ENCODE measurements around the gene TSPAN9.

TSPAN9 gene

GRCh38 chr12:3177778-3178425 is 100.7 kb downstream of the TSPAN9 start:
- in situ Hi-C loops (cut with HindIII; ENCODE audit: low sequenced_read_pairs): no loop called here
- DNase-seq (ENCODE audit: low read depth): no peak
- H3K4me3 ChIP-seq (ENCODE audit: low read depth, low read length): no peak overlapping the region
- TF ChIP-seq, protein P1, sequence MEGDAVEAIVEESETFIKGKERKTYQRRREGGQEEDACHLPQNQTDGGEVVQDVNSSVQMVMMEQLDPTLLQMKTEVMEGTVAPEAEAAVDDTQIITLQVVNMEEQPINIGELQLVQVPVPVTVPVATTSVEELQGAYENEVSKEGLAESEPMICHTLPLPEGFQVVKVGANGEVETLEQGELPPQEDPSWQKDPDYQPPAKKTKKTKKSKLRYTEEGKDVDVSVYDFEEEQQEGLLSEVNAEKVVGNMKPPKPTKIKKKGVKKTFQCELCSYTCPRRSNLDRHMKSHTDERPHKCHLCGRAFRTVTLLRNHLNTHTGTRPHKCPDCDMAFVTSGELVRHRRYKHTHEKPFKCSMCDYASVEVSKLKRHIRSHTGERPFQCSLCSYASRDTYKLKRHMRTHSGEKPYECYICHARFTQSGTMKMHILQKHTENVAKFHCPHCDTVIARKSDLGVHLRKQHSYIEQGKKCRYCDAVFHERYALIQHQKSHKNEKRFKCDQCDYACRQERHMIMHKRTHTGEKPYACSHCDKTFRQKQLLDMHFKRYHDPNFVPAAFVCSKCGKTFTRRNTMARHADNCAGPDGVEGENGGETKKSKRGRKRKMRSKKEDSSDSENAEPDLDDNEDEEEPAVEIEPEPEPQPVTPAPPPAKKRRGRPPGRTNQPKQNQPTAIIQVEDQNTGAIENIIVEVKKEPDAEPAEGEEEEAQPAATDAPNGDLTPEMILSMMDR (IDR thresholded peaks at IDR 0.05; ENCODE audit: low read depth, low read length, missing control alignments): no peak

GRCh38 chr12:3178671-3179313 is 101.6 kb downstream of the TSPAN9 start:
- TF ChIP-seq, protein P1 (IDR thresholded peaks at IDR 0.05; ENCODE audit: low read depth, low read length, missing control alignments): no peak
- in situ Hi-C loops (cut with HindIII; ENCODE audit: low sequenced_read_pairs): no loop called here
- no peak for DNase-seq (ENCODE audit: low read depth)
- H3K4me3 ChIP-seq (ENCODE audit: low read depth, low read length): no peak overlapping the region

DNA sequence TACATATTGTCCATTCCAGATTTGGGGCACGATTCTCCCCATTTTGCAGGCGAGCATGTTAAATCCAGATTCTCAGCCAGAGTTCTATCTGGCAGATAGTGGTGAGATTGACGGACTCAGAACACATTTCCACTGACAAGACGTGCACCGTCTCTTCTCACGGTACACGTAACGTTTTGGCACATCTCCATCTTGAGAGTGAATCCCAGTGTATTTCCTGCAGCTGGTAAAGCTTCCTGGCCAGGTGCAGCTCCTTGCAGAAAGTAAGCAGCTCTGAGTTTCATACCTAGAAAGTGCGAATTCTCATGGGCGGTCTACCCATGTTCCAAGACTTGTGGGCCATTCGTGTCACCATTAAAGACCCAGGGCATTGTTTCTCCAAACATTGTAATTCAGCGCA is 102.6 kb downstream of the TSPAN9 start:
- in situ Hi-C loops (cut with HindIII; ENCODE audit: low sequenced_read_pairs): no loop called here
- DNase-seq (ENCODE audit: low read depth): no peak
- TF ChIP-seq, protein P1 (IDR thresholded peaks at IDR 0.05; ENCODE audit: low read depth, low read length, missing control alignments): no peak
- no peak overlapping the region for H3K4me3 ChIP-seq (ENCODE audit: low read depth, low read length)

DNA sequence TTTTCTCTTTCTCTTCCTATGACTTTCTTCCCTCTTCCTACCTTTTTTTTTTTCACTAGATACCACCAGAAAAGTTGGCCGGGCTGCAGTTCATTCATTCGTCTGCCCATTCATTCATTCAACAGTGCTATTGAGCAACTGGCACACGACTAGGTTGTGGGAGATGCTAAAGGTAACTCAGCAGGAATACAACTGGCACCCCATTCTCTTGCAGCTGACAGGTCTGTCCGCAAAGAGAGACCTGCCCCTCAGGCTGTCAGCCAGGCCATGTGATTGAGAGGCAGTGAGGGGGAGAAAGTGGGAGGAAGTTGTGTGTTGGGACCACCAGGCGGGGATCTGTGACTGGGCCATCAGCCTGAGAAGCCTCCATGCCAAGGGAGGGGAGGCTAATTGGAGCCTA is 105.2 kb downstream of the TSPAN9 start:
- DNase-seq (ENCODE audit: low read depth): no peak
- TF ChIP-seq, protein P1 (IDR thresholded peaks at IDR 0.05; ENCODE audit: low read depth, low read length, missing control alignments): no peak
- in situ Hi-C loops (cut with HindIII; ENCODE audit: low sequenced_read_pairs): no loop called here
- no peak overlapping the region for H3K4me3 ChIP-seq (ENCODE audit: low read depth, low read length)

DNA sequence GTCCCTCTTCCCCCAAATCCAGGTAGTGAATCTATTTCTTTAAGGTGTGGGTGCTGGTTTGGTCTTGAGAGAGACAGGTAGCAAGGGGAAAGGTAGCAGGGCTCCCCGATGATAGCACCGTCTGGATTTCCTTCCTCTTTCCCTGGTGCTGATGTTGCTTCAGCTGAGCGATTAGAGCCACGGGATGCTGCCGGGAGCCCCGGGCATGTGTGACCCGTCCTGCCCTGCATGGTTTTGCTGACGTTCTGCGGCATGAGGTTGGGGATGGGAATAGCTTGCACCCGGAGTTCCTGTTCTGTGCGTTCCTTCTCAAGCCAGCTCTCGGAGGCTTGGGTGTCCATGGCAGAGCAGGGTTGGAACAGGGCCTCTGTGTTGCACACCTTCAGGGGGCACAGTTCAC is 107.3 kb downstream of the TSPAN9 start:
- TF ChIP-seq, protein P1 (IDR thresholded peaks at IDR 0.05; ENCODE audit: low read depth, low read length, missing control alignments): no peak

DNA sequence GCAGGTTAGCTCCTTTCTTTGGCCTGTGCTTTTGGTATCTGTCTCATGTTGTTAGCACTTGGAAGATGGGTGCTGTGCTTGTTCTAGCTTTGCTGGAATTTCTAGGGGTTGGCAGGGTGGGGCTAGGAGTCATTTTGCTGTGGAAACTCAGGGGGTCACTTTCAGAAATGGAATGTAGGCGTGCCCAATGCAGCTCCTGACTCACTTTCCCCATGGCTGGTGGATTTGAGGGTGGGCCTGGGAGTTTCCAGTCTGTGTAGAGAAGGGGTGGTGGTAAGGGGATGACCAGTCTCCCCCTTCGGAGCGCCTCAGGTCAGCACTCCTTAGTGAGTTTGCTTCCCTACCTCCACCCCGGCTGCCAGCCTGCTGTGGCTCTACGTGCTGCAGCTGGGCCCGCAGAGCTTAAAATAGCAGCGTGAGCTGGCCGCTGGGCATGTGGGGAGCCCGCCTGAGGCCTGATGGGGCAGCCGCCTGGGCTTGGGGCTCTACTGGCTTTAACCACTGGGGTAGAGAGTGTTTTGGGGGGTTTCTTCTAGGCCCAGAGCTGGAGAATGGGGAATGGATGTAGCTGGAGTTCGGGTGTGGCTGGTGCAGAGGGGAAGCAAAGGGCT is 108.2 kb downstream of the TSPAN9 start:
- in situ Hi-C loops (cut with HindIII; ENCODE audit: low sequenced_read_pairs): no loop called here
- DNase-seq (ENCODE audit: low read depth): no peak
- H3K4me3 ChIP-seq (ENCODE audit: low read depth, low read length): no peak overlapping the region
- TF ChIP-seq, protein P1 (IDR thresholded peaks at IDR 0.05; ENCODE audit: low read depth, low read length, missing control alignments): no peak

More for the DNA sequence above, 107.3 kb downstream of the TSPAN9 start:
- DNase-seq (ENCODE audit: low read depth): no peak
- H3K4me3 ChIP-seq (ENCODE audit: low read depth, low read length): no peak overlapping the region
- in situ Hi-C loops (cut with HindIII; ENCODE audit: low sequenced_read_pairs): no loop called here
